GM21447 (cell line): ENCODE data around the gene SLC38A1.
A peak's percentile ranks its signal among the peaks of the same experiment; 100 is the strongest.
"Not testable (repeated sequence)": the region's sequence is repeated elsewhere in the genome, so short reads cannot be mapped to it uniquely, and the experiment has no call there.

ENCODE experiments used
- ATAC-seq: cut with Tn5 transposase; IDR thresholded peaks from one replicate; pipeline ENCODE4 v1.9.1; 2021; ENCODE audit not compliant: unreplicated experiment

The SLC38A1 gene

DNA sequence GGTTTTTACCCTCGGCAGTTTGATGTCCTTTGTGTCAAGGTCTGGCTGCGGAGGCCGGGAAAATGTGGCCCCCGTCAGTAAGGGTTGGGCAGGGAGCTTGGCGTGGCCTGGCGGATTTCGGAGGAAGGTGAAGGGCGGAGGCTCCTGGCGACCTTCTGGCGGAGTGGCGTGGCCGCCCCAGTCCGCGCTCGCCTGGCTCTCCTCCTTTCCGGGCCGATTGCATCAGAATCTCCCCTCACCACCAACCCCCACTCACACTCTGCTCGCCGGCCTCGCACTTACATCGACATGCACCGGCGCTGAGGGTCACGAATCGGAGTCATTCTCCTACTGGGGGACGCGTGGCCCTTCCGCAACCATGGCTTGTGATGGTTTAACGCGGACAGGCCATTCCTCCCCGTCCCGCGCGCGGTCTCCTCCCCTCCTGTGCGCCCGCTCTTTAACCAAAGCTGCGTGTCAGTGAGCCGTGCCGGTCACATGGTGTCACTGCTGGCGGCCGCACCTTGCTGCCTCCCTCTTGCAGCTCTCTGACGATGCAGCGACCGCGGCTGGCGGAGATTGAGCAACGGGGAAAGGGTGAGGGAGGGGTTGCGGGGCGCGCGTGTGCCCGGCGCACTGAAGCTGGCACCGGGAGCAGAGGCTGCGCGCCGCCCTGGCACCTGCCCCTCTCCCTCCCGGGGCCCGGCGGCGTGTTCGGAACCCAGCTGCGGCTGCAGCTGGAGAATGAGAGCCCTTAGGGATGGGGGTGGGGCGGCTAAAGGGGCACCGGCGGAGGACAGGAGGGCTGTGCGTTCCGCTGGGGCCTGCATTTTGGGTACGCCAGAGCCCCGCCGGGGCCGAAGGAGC, at the start of gene SLC38A1:
TSS of gene SLC38A1 (minus strand) at position 461 of the 846 bp plus-strand sequence. CDS start 29,243 bp downstream, outside the sequence.
- ATAC-seq: peak; percentile 57

- ATAC-seq: no peak
Observed at GRCh38 chr12:46318037-46318436, 49.2 kb upstream of the SLC38A1 start.

DNA sequence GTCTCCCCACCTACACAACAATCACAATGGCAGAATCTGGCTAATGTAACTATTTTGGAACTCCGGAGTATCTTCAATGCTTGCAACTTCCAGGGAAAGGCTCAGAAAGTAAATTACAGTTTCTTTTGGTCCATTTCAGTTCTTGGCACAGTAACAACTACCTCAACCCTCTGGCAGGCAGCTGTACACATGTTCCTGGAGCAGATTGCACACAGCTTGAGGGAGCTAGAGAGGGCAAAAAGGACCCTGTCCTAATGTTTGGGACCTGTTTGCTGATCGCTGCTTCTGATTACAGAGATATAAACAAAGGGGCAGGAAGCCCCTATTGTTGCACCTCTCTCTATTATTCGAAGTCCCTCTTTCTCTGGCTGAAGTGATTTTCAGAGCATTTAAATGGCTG, 35.2 kb upstream of the SLC38A1 start:
- no peak for ATAC-seq

DNA sequence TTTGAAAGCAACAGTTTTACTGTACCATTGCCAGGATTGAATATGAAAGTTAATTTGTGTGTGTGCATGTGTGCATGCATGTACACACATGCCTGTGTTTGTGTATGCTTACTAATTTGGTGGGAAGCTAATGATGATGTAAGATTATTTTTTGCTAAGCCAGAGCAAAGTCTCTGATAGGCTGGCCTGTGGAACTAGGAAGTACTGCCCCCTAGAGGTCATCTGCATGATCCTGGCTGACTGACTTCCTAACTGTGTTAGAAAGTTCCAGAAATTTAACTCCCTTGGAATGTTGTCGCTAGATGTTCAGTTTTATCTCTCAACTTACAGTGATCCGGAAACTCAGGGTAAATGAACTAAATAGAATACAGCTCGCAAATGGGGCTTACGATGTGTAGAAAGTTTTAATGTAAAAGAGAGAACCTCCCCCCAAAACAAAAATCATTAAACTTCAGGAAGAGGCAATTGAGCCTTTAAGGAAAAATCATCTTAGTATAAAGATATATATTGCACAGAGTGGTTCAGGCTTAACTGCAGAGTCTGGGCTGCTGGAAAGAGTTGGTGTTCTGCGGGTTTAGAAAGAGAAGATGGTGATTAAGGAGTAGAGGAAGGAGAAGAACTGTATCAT, 34.3 kb upstream of the SLC38A1 start:
- ATAC-seq: no peak

GRCh38 chr12:46300910-46301309, 32.1 kb upstream of the SLC38A1 start:
- no peak for ATAC-seq

DNA sequence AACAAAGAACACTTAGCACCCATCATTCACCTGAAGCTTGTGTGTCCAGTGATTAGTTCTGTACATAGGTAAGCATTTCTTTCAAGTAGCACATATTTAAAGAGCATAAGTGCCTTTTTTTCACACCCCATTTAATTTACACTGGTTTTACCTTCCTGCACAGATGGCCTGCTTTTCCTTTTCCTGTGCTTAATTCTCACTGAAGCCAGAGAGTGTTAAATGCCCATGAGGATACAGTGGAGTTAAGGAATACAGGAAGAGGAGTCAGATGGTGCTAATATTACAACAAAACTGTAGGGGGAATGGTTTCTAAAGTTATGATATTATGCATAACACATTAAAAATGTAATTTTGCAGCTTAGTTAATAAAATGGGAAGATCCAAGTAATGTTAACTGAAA, 31.0 kb upstream of the SLC38A1 start:
- no peak for ATAC-seq

DNA sequence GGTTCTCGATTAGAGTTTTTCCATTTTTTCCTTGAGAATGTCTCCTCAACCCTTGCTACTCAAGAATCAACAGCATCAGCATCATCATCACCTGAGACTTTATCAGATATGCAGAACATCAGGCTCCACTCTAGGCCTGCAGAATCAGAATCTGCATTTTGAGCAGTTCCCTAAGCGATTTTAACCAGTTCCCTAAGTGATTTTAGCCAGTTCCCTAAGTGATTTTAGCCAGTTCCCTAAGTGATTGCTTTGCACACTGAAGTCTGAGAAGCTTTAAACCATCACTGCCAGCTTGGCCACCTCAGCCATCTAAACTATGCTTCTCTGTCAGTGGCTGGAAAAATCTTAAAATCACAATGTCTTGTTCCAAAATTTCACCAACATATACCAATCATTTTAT, 29.4 kb upstream of the SLC38A1 start:
- no peak for ATAC-seq

GRCh38 chr12:46296822-46297221, 28.0 kb upstream of the SLC38A1 start:
- no peak for ATAC-seq

- no peak for ATAC-seq
Observed at GRCh38 chr12:46292754-46293402, 24.0 kb upstream of the SLC38A1 start.

- ATAC-seq: not testable (repeated sequence)
Observed at GRCh38 chr12:46291953-46292352, 23.1 kb upstream of the SLC38A1 start.

DNA sequence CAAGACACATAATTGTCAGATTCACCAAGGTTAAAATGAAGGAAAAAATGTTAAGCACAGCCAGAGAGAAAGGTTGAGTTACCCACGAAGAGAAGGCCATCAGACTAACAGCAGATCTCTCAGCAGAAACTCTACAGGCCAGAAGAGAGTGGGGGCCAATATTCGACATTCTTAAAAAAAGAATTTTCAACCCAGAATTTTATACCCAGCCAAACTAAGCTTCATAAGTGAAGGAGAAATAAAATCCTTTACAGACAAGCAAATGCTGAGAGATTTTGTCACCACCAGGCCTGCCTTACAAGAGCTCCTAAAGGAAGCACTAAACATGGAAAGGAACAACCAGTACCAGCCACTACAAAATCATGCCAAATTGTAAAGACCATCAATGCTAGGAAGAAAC, 16.3 kb upstream of the SLC38A1 start:
- ATAC-seq: not testable (repeated sequence)

DNA sequence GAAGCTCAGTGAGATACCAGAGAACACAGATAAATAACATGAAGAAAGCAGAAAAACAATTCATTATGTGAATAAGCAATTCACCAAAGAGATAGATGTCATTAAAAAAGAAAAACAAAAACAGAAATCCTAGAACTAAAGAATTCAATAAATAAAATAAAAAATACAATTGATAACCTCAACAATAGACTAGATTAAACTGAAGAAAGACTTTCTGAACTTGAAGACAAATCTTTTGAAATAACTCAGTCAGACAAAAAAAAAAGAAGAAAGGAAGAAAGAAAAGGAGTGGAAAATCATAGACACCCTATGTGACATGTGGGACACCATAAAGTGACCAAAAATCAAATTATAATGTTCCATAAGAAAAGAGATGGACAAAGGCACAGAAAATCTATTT, 14.0 kb upstream of the SLC38A1 start:
- no peak for ATAC-seq

- no peak for ATAC-seq
Observed at GRCh38 chr12:46276756-46277155, 7.9 kb upstream of the SLC38A1 start.

- ATAC-seq: no peak
Observed at GRCh38 chr12:46271863-46272262, 3.0 kb upstream of the SLC38A1 start.

DNA sequence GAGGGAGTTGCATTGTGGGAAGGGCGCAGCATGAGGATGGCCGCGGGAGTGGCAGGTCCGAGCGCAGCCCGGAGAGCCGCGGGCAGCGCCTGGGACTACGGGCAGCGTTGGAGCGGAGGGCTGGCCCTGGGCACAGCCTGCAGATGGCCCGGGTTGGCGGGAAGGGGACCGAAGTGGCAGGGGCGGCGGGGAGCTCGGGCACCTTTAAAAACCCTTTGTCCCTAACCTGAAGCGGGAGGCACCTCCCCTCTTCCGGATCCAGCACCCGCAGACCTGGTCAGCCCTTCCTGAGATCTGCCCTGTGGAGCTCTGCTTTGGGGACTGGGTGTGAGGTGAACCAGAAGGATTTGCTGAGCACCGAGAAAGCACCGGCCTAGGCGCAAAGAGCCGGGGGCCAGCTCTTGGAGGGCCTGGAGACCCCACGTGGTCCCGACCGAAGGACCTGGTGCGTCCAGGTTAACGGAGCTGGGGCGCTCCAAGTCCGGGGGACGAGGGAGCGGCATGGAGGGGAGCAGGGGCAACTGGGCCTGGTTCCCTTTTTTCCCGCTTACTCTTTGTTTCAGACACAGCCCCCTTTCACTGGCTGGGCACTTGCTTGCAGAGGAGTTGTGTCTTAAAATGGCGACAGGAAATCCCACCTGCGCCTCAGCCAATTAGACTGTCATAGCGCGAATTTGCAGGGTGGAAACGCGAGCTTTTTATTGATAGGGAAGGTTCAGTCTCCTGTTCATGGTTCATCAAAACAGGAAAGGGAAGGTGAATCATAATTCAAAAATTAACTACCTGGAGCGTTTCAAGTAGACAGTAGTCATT, 792 bp upstream of the SLC38A1 start:
- ATAC-seq: peak; percentile 37

DNA sequence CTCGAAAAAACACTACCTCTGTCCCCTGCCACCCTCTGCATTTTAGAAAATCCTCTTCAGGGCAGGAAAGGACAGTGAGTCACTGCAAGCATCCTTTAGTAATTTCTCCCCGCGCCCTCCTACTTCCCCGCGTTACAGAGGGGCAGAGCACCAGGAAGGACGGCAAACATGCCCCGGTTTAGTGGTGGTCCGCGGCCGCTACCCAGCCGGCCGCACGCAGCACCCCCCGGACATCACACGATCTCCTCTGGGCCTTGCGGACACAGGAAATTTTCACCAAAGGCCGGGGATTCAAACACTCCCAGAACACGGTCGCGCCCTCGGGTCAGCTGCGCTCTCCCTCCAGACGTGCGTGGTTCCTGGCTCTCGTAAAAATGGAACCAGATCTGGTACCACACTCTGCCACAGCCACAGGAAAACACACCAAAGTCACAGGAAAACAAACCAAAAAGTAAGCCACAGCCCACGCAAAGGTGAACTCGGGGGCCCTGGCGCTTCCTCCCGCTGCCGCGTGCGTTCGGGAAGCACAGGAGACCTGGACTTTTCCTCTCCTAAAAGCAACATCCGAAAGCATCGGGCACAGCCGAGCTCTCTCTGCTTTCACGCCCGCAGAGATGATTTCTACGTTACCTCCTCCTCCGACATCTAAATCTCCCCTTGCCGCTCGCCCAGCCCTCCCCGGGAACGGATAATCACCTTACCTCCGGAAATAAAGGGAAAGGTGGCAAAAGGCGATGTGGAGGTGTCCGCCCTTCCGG, 839 bp downstream of the SLC38A1 start:
- ATAC-seq: no peak

DNA sequence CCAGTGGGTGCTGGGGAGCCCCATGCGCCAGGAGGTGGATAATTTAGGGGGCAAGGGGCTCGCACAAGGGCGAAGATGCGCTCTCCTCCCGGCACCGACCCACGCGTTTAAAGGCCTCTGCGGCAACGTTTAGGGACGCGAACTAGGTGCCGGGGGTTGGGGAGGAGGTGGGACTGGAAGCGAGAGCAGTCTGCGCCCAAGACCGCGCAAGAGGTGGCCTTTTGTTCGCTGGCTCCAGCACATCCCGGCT, 1.3 kb downstream of the SLC38A1 start:
- ATAC-seq: no peak

DNA sequence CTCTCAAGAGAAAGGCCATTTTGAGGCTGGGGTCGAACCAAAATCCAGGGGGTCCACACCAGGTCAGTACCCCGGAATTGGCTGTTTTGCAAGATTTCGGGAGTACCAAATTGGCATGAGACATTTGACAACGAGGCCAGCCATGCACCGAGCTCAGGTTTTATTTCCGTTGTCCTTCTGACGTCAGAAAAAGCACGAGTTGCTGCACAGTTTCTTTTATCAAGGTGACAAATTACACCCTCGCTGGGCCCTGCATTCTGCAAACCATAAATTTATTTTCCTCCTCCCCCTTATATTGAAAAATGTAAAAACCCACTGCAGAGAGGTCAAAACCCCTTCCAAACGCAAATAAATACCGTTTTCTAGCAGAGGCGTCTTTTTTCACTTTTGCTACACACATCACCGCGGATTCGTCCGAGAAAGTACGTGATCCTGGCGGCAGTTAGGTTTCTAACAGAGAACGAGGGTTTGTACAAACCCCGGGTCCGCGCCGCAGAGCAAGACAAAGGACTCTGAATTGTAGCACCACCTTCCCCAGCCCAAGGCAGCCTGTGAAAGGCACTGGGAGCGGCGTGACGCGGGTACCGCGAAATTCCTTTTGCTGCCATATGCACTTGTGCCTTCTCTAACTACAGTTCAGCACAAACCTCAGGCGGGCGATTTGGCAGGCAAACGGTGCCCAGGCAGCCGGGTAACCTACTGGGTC, 1.8 kb downstream of the SLC38A1 start:
- no peak for ATAC-seq

DNA sequence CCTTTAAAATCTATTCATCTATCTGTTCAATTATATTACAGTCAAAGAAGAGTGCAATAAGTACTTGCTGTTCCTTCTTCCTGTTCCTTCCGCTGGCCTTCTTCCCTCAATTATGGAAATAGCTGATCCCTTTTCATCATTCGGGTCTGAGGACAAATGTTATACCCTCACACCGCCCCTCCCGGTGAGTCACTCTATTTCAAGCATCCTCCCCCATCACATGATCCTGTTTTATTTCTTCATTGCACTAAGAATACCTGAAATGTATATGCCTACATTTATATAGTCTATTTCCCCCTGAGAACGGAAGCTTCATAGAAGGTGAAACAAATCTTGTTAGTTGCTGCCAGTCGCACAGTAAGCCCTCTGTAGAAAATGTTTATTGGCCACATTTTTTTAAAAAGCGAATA, 2.5 kb downstream of the SLC38A1 start:
- no peak for ATAC-seq

GRCh38 chr12:46265734-46266133, 3.1 kb downstream of the SLC38A1 start:
- no peak for ATAC-seq
